ENCODE results near the gene CMSS1.
A peak's percentile ranks its signal among the peaks of the same experiment; 100 is the strongest.

Gene CMSS1

GRCh38 chr3:99871231-99872045 is 53.8 kb downstream of the CMSS1 start:
- no peak overlapping the region for H3K4me3 ChIP-seq (ENCODE audit: low read length)
- no peak for TF ChIP-seq CTCF (conservative IDR thresholded peaks at IDR 0.05; ENCODE audit: low read depth, low read length)
- no peak for DNase-seq (ENCODE audit: low read depth)

GRCh38 chr3:99872923-99873254 is 55.2 kb downstream of the CMSS1 start:
- TF ChIP-seq CTCF (conservative IDR thresholded peaks at IDR 0.05; ENCODE audit: low read depth, low read length): no peak
- no peak for DNase-seq (ENCODE audit: low read depth)
- peak overlapping the region; percentile 3 for H3K4me3 ChIP-seq (ENCODE audit: low read length)

- DNase-seq (ENCODE audit: low read depth): no peak
- H3K4me3 ChIP-seq (ENCODE audit: low read length): peak overlapping the region; percentile 9
- no peak for TF ChIP-seq CTCF (conservative IDR thresholded peaks at IDR 0.05; ENCODE audit: low read depth, low read length)
Observed at GRCh38 chr3:99873269-99874102, 55.8 kb downstream of the CMSS1 start.

- peak overlapping the region; percentile 87 for H3K4me3 ChIP-seq (ENCODE audit: low read length)
- TF ChIP-seq CTCF (conservative IDR thresholded peaks at IDR 0.05; ENCODE audit: low read depth, low read length): no peak
- no peak for DNase-seq (ENCODE audit: low read depth)
Observed at GRCh38 chr3:99874237-99875002, 56.8 kb downstream of the CMSS1 start.

- no peak for TF ChIP-seq CTCF (conservative IDR thresholded peaks at IDR 0.05; ENCODE audit: low read depth, low read length)
- H3K4me3 ChIP-seq (ENCODE audit: low read length): peak overlapping the region; percentile 87
- no peak for DNase-seq (ENCODE audit: low read depth)
Observed at GRCh38 chr3:99875581-99875928, 57.9 kb downstream of the CMSS1 start.

GRCh38 chr3:99875929-99876841 is 58.5 kb downstream of the CMSS1 start:
- H3K4me3 ChIP-seq (ENCODE audit: low read length): peak overlapping the region; percentile 87
- no peak for DNase-seq (ENCODE audit: low read depth)
- TF ChIP-seq CTCF (conservative IDR thresholded peaks at IDR 0.05; ENCODE audit: low read depth, low read length): no peak
